AG09309 (cell line): ENCODE data around the gene RXRB.

Source experiments
- DNase-seq: peaks from one replicate; pipeline ENCODE4 v3.0.0-alpha.2; 2010; ENCODE audit warnings: low read depth
- H3K4me3 ChIP-seq: 2 replicates; pipeline ENCODE4 v1.5.1; 2011; ENCODE audit warnings: mild to moderate bottlenecking, low read depth, low read length, moderate library complexity; ENCODE audit not compliant: control insufficient read depth
- CTCF ChIP-seq: IDR thresholded peaks from 2 replicates; pipeline ENCODE4 v1.5.1; 2011; ENCODE audit warnings: mild to moderate bottlenecking, low read depth, low read length, inconsistent platforms; ENCODE audit not compliant: insufficient read depth, control insufficient read depth; ENCODE audit errors: missing control alignments

Gene RXRB

GRCh38 chr6:33189164-33189563 lies 11.3 kb downstream of the RXRB start:
- no peak overlapping the region for H3K4me3 ChIP-seq
- TF ChIP-seq CTCF = no peak
- DNase-seq = no peak

GRCh38 chr6:33187809-33188208 lies 12.7 kb downstream of the RXRB start:
- TF ChIP-seq CTCF = no peak
- no peak overlapping the region for H3K4me3 ChIP-seq
- DNase-seq = no peak

GRCh38 chr6:33185654-33186187 lies 14.7 kb downstream of the RXRB start:
- DNase-seq = no peak
- TF ChIP-seq CTCF = no peak
- no peak overlapping the region for H3K4me3 ChIP-seq

- H3K4me3 ChIP-seq = no peak overlapping the region
- TF ChIP-seq CTCF = no peak
- no peak for DNase-seq
Measured at GRCh38 chr6:33185190-33185589, 15.3 kb downstream of the RXRB start.

GRCh38 chr6:33183071-33183683 lies 17.3 kb downstream of the RXRB start:
- TF ChIP-seq CTCF = no peak
- no peak for DNase-seq
- no peak overlapping the region for H3K4me3 ChIP-seq

GRCh38 chr6:33181141-33181540 lies 19.3 kb downstream of the RXRB start:
- no peak for TF ChIP-seq CTCF
- no peak overlapping the region for H3K4me3 ChIP-seq
- DNase-seq = no peak
